ENCODE results near the gene IPCEF1. TPM values are rescaled to one million over a fixed set of nuclear protein-coding genes. Genes with fewer than 3 reads are reported as not detected.
"Not testable (repeated sequence)": the region's sequence is repeated elsewhere in the genome, so short reads cannot be mapped to it uniquely, and the experiment has no call there.

Gene IPCEF1
- total and polyA plus RNA-seq, 2 donors (not counting 1 experiment from before 2014, with no cell fraction given) = 0.03 to 0.33 TPM

DNA sequence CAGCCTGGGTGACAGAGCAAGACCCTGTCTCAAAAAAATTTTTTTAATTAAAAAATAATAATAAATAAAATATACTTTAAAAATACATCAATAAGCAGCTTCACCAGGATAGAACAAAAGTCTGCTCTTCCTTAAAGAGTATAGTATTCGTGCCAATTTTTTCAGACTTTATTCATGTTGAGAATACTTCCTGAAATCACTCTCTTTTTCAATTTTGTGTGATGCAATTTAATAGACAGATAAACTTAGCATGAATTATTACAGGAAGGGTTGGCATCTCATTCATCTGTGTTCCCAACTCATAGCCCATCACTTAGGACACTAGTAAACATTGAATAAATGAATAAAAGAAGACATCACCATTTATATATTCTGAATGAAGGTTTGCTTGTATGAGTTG is 52.4 kb downstream of the IPCEF1 start:
- no peaks in the 10 kb centered on the region for H3K27me3 ChIP-seq (ENCODE audit: control insufficient read depth, insufficient read depth, low read length)
- no peak overlapping the region for H3K27ac ChIP-seq (ENCODE audit: insufficient read depth, low read length)
- no peak for DNase-seq (ENCODE audit: low read depth in 2 of 2)
- no peak overlapping the region for H3K4me2 ChIP-seq (ENCODE audit: extremely low read depth, insufficient read depth, low read length)
- no peaks in the 10 kb centered on the region for H3K79me2 ChIP-seq (ENCODE audit: control insufficient read depth, insufficient read depth, low read length)
- H2AFZ ChIP-seq (ENCODE audit: low read length) = no peak overlapping the region
- H3K9ac ChIP-seq (ENCODE audit: insufficient read depth, low read length) = no peak overlapping the region
- TF ChIP-seq, protein P1, sequence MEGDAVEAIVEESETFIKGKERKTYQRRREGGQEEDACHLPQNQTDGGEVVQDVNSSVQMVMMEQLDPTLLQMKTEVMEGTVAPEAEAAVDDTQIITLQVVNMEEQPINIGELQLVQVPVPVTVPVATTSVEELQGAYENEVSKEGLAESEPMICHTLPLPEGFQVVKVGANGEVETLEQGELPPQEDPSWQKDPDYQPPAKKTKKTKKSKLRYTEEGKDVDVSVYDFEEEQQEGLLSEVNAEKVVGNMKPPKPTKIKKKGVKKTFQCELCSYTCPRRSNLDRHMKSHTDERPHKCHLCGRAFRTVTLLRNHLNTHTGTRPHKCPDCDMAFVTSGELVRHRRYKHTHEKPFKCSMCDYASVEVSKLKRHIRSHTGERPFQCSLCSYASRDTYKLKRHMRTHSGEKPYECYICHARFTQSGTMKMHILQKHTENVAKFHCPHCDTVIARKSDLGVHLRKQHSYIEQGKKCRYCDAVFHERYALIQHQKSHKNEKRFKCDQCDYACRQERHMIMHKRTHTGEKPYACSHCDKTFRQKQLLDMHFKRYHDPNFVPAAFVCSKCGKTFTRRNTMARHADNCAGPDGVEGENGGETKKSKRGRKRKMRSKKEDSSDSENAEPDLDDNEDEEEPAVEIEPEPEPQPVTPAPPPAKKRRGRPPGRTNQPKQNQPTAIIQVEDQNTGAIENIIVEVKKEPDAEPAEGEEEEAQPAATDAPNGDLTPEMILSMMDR (conservative IDR thresholded peaks at IDR 0.05 in 1 of 2, IDR thresholded peaks at IDR 0.05 in 1 of 2; ENCODE audit: low read depth in 1 of 2, low read length in 2 of 2) = no peak
- TF ChIP-seq EZH2 (IDR thresholded peaks at IDR 0.05; ENCODE audit: low read length, missing control alignments) = no peak
- no peaks in the 10 kb centered on the region for H3K9me3 ChIP-seq (ENCODE audit: control insufficient read depth, insufficient read depth, low read depth, low read length)
- H3K36me3 ChIP-seq (ENCODE audit: control insufficient read depth, insufficient read depth, low read length) = no peaks in the 10 kb centered on the region
- peaks cover 14% of the 10 kb centered on the region for H3K4me1 ChIP-seq (ENCODE audit: control insufficient read depth, extremely low read depth, insufficient read depth, low read length)
- H3K4me3 ChIP-seq (replicated peaks in 1 of 4; ENCODE audit: control extremely low read depth in 1 of 4, insufficient read depth in 1 of 4, low read depth in 3 of 4, low read length in 4 of 4) = no peak overlapping the region
- no peaks in the 10 kb centered on the region for H4K20me1 ChIP-seq (ENCODE audit: control insufficient read depth, extremely low read depth, insufficient read depth, low read length)

GRCh38 chr6:154303642-154304041 is 53.0 kb downstream of the IPCEF1 start:
- not testable (repeated sequence) for H3K79me2 ChIP-seq (ENCODE audit: control insufficient read depth, insufficient read depth, low read length); H3K27ac ChIP-seq (ENCODE audit: insufficient read depth, low read length); H2AFZ ChIP-seq (ENCODE audit: low read length); H3K9ac ChIP-seq (ENCODE audit: insufficient read depth, low read length); H3K36me3 ChIP-seq (ENCODE audit: control insufficient read depth, insufficient read depth, low read length); H4K20me1 ChIP-seq (ENCODE audit: control insufficient read depth, extremely low read depth, insufficient read depth, low read length); H3K4me2 ChIP-seq (ENCODE audit: extremely low read depth, insufficient read depth, low read length); H3K4me3 ChIP-seq (replicated peaks in 1 of 4; ENCODE audit: control extremely low read depth in 1 of 4, insufficient read depth in 1 of 4, low read depth in 3 of 4, low read length in 4 of 4); H3K27me3 ChIP-seq (ENCODE audit: control insufficient read depth, insufficient read depth, low read length); H3K9me3 ChIP-seq (ENCODE audit: control insufficient read depth, insufficient read depth, low read depth, low read length)
- peaks cover 14% of the 10 kb centered on the region for H3K4me1 ChIP-seq (ENCODE audit: control insufficient read depth, extremely low read depth, insufficient read depth, low read length)
- peak; percentile 43 to 56 for DNase-seq (ENCODE audit: low read depth in 2 of 2)

- Histone ChIP-seq H2AFZ (ENCODE audit: low read length) (no peak overlapping the region), H4K20me1 (ENCODE audit: control insufficient read depth, extremely low read depth, insufficient read depth, low read length) (no peaks in the 10 kb centered on the region), H3K36me3 (ENCODE audit: control insufficient read depth, insufficient read depth, low read length) (no peaks in the 10 kb centered on the region), H3K9me3 (ENCODE audit: control insufficient read depth, insufficient read depth, low read depth, low read length) (no peaks in the 10 kb centered on the region), H3K79me2 (ENCODE audit: control insufficient read depth, insufficient read depth, low read length) (no peaks in the 10 kb centered on the region), H3K9ac (ENCODE audit: insufficient read depth, low read length) (no peak overlapping the region), H3K4me1 (ENCODE audit: control insufficient read depth, extremely low read depth, insufficient read depth, low read length) (peaks cover 14% of the 10 kb centered on the region), H3K27ac (ENCODE audit: insufficient read depth, low read length) (peak overlapping the region; percentile 22), H3K4me2 (ENCODE audit: extremely low read depth, insufficient read depth, low read length) (peak overlapping the region; percentile 38), H3K4me3 (replicated peaks in 1 of 4; ENCODE audit: control extremely low read depth in 1 of 4, insufficient read depth in 1 of 4, low read depth in 3 of 4, low read length in 4 of 4) (no peak overlapping the region), H3K27me3 (ENCODE audit: control insufficient read depth, insufficient read depth, low read length) (no peaks in the 10 kb centered on the region)
- no peak for TF ChIP-seq EZH2 (IDR thresholded peaks at IDR 0.05; ENCODE audit: low read length, missing control alignments)
- TF ChIP-seq, protein P1 (conservative IDR thresholded peaks at IDR 0.05 in 1 of 2, IDR thresholded peaks at IDR 0.05 in 1 of 2; ENCODE audit: low read depth in 1 of 2, low read length in 2 of 2) = no peak
- peak; percentile 92 to 95 for DNase-seq (ENCODE audit: low read depth in 2 of 2)
Observed at GRCh38 chr6:154301839-154302752, 54.5 kb downstream of the IPCEF1 start.

Data from fibroblast of lung (primary cell).